ENCODE measurements around the gene SCTR. TPM values are rescaled to one million over a fixed set of nuclear protein-coding genes. Genes with fewer than 3 reads are reported as not detected.

Gene SCTR
- total and polyA plus RNA-seq, 4 donors: 4.6 to 42.7 (median 28.0) TPM

- Histone ChIP-seq H3K27me3 (ENCODE audit: control insufficient read depth in 3 of 3, insufficient read depth in 3 of 3, low read length in 2 of 3) (no peaks in the 10 kb centered on the region), H3K27ac (ENCODE audit: low read depth in 1 of 2, low read length in 1 of 2) (no peak overlapping the region), H3K36me3 (ENCODE audit: control insufficient read depth in 4 of 4, insufficient read depth in 4 of 4, low read length in 4 of 4) (no peaks in the 10 kb centered on the region), H3K9ac (ENCODE audit: insufficient read depth in 1 of 2, low read length in 2 of 2) (no peak overlapping the region), H3K4me3 (no peak overlapping the region), H3K4me1 (ENCODE audit: control insufficient read depth in 5 of 5, insufficient read depth in 5 of 5, low read length in 5 of 5) (no peaks in the 10 kb centered on the region), H3K9me3 (ENCODE audit: control insufficient read depth in 4 of 4, insufficient read depth in 3 of 4, low read length in 3 of 4) (no peaks in the 10 kb centered on the region)
- no peak for ATAC-seq (ENCODE audit: insufficient read depth, low FRiP score)
- no peak for DNase-seq
- WGBS, 2 donors: 85 to 92% methylated on average over 6 of the region's 6 CpGs
- TF ChIP-seq CTCF (IDR thresholded peaks at IDR 0.05; ENCODE audit: control extremely low read depth, extremely low read depth): no peak
These were observed 48.4 kb downstream of the SCTR start for GRCh38 chr2:119475857-119476244.

GRCh38 chr2:119475225-119475856, 48.9 kb downstream of the SCTR start:
- H3K9ac ChIP-seq (ENCODE audit: insufficient read depth in 1 of 2, low read length in 2 of 2): no peak overlapping the region
- no peak overlapping the region for H3K4me3 ChIP-seq
- no peak for DNase-seq
- H3K36me3 ChIP-seq (ENCODE audit: control insufficient read depth in 4 of 4, insufficient read depth in 4 of 4, low read length in 4 of 4): no peaks in the 10 kb centered on the region
- H3K4me1 ChIP-seq (ENCODE audit: control insufficient read depth in 5 of 5, insufficient read depth in 5 of 5, low read length in 5 of 5): no peaks in the 10 kb centered on the region
- WGBS, 2 donors: 90 to 91% methylated on average over 9 of the region's 9 CpGs
- no peak for TF ChIP-seq CTCF (IDR thresholded peaks at IDR 0.05; ENCODE audit: control extremely low read depth, extremely low read depth)
- no peak for ATAC-seq (ENCODE audit: insufficient read depth, low FRiP score)
- no peaks in the 10 kb centered on the region for H3K27me3 ChIP-seq (ENCODE audit: control insufficient read depth in 3 of 3, insufficient read depth in 3 of 3, low read length in 2 of 3)
- no peak overlapping the region for H3K27ac ChIP-seq (ENCODE audit: low read depth in 1 of 2, low read length in 1 of 2)
- no peaks in the 10 kb centered on the region for H3K9me3 ChIP-seq (ENCODE audit: control insufficient read depth in 4 of 4, insufficient read depth in 3 of 4, low read length in 3 of 4)

GRCh38 chr2:119474371-119475224, 49.7 kb downstream of the SCTR start:
- no peak for ATAC-seq (ENCODE audit: insufficient read depth, low FRiP score)
- Histone ChIP-seq H3K9me3 (ENCODE audit: control insufficient read depth in 4 of 4, insufficient read depth in 3 of 4, low read length in 3 of 4) (no peaks in the 10 kb centered on the region), H3K27ac (ENCODE audit: low read depth in 1 of 2, low read length in 1 of 2) (no peak overlapping the region), H3K27me3 (ENCODE audit: control insufficient read depth in 3 of 3, insufficient read depth in 3 of 3, low read length in 2 of 3) (no peaks in the 10 kb centered on the region), H3K9ac (ENCODE audit: insufficient read depth in 1 of 2, low read length in 2 of 2) (no peak overlapping the region), H3K4me1 (ENCODE audit: control insufficient read depth in 5 of 5, insufficient read depth in 5 of 5, low read length in 5 of 5) (peaks cover 0 to 5% (median 0%) of the 10 kb centered on the region in 5 donors), H3K36me3 (ENCODE audit: control insufficient read depth in 4 of 4, insufficient read depth in 4 of 4, low read length in 4 of 4) (no peaks in the 10 kb centered on the region), H3K4me3 (no peak overlapping the region)
- DNase-seq: no peak
- no peak for TF ChIP-seq CTCF (IDR thresholded peaks at IDR 0.05; ENCODE audit: control extremely low read depth, extremely low read depth)
- WGBS, 2 donors: 91 to 92% methylated on average over 17 of the region's 17 CpGs

Data from lung (tissue), 12 donors.